ENCODE results near the gene SPEM3.
"Not testable (repeated sequence)": the region's sequence is repeated elsewhere in the genome, so short reads cannot be mapped to it uniquely, and the experiment has no call there.

Gene SPEM3

GRCh38 chr17:7474767-7475166 is 46.1 kb downstream of the SPEM3 start:
- DNase-seq (ENCODE audit: low spot score) = not testable (repeated sequence)

- no peak for DNase-seq (ENCODE audit: low spot score)
Observed at GRCh38 chr17:7475764-7476422, 47.2 kb downstream of the SPEM3 start.

GRCh38 chr17:7476494-7476893 is 47.8 kb downstream of the SPEM3 start:
- DNase-seq (ENCODE audit: low spot score) = no peak

- no peak for DNase-seq (ENCODE audit: low spot score)
Observed at GRCh38 chr17:7476951-7477350, 48.3 kb downstream of the SPEM3 start.

GRCh38 chr17:7477392-7478275 is 49.0 kb downstream of the SPEM3 start:
- no peak for DNase-seq (ENCODE audit: low spot score)

- DNase-seq (ENCODE audit: low spot score) = no peak
Observed at GRCh38 chr17:7478276-7479212, 49.9 kb downstream of the SPEM3 start.

GRCh38 chr17:7479213-7480088 is 50.8 kb downstream of the SPEM3 start, which contains the start of gene ZBTB4:
Gene ZBTB4, minus strand, starts transcription at chr17:7479631. Its CDS starts 12,830 bp downstream, at chr17:7466801.
- no peak for DNase-seq (ENCODE audit: low spot score)

- no peak for DNase-seq (ENCODE audit: low spot score)
Observed at GRCh38 chr17:7480089-7480384, 51.4 kb downstream of the SPEM3 start.

GRCh38 chr17:7481275-7481674 is 52.6 kb downstream of the SPEM3 start, which contains the start of gene SLC35G6:
Gene SLC35G6, plus strand, starts transcription at chr17:7481446. Its CDS starts 71 bp downstream, at chr17:7481517.
- DNase-seq (ENCODE audit: low spot score) = not testable (repeated sequence)

- not testable (repeated sequence) for DNase-seq (ENCODE audit: low spot score)
Observed at GRCh38 chr17:7481842-7482741, 53.4 kb downstream of the SPEM3 start.
